Sigmoid colon (tissue), 7 donors: Measurements from ENCODE around the gene WDFY4. TPM values are rescaled to one million over a fixed set of nuclear protein-coding genes. Genes with fewer than 3 reads are reported as not detected.

Experiments used
- DNase-seq: peaks from one replicate; pipeline ENCODE4 v3.0.0-alpha.2; 2019
- H3K27ac ChIP-seq, 4 donors: fragments of 200-600 bp; sonication (generic); one replicate each; pipeline ENCODE4 v1.5.1; 2016 to 2019; ENCODE audit warnings: mild to moderate bottlenecking in 1 of 4
- H3K27me3 ChIP-seq, 3 donors: fragments of 200-600 bp; sonication (generic); one replicate each; pipeline ENCODE4 v1.5.1; 2019; ENCODE audit warnings: mild to moderate bottlenecking in 1 of 3
- H3K36me3 ChIP-seq, 4 donors: fragments of 200-600 bp; sonication (generic); one replicate each; pipeline ENCODE4 v1.5.1; 2016 to 2019
- H3K4me1 ChIP-seq, 4 donors: fragments of 200-600 bp; sonication (generic); one replicate each; pipeline ENCODE4 v1.5.1; 2017 to 2019
- H3K4me3 ChIP-seq, 4 donors: fragments of 200-600 bp; sonication (generic); one replicate each; pipeline ENCODE4 v1.5.1; 2017 to 2019; ENCODE audit warnings: mild to moderate bottlenecking in 2 of 4, moderate library complexity in 1 of 4
- H3K9me3 ChIP-seq, 4 donors: fragments of 200-600 bp in 3 of 4; sonication (generic) in 3 of 4; one replicate each; pipeline versions ENCODE4 v1.5.1 to v1.6.1; 2013 to 2019
- CTCF ChIP-seq, 4 experiments: fragments of 450-650 bp in 3 of 4; fragments of 200-600 bp in 1 of 4; IDR thresholded peaks; one replicate each; pipeline ENCODE4 v1.5.1; 2016 to 2019; ENCODE audit warnings: antibody characterized with exemption in 4 of 4, mild to moderate bottlenecking in 3 of 4, moderate library complexity in 2 of 4
- EP300 ChIP-seq, 4 donors: sonication (generic); formaldehyde crosslinking; IDR thresholded peaks; one replicate each; pipeline ENCODE4 v1.6.1; 2017; ENCODE audit warnings: antibody characterized with exemption in 4 of 4
- POLR2A ChIP-seq, 2 donors: fragments of 450-650 bp; IDR thresholded peaks; one replicate each; pipeline ENCODE4 v1.6.1; 2016; ENCODE audit warnings: antibody characterized with exemption in 2 of 2, mild to moderate bottlenecking in 2 of 2, moderate library complexity in 2 of 2
- POLR2AphosphoS5 ChIP-seq, 4 donors: sonication (generic); formaldehyde crosslinking; IDR thresholded peaks; one replicate each; pipeline ENCODE4 v1.6.1; 2017; ENCODE audit warnings: antibody characterized with exemption in 4 of 4
- WGBS, 2 donors: extraction: QIAGEN DNeasy Blood & Tissue Kit; methylation state at CpG; one replicate each; pipeline ENCODE4 v1.1.7; 2013; 5-methylcytosine and 5-hydroxymethylcytosine counted together
- intact Hi-C: fragments of 100-400 bp; cut with DNase I; formaldehyde crosslinking; loops from one replicate; pipeline ENCODE4 v1.15.1; 2023
- polyA plus RNA-seq, 3 donors: library from polyadenylated mRNA; stranded (reverse); fragments of 200-250 nt; gene quantifications; one replicate each; pipeline ENCODE4 v1.2.3, GENCODE V29; 2013
- total RNA-seq, 4 donors: library from RNA; depleted of rRNA; stranded (reverse); fragments of >200 nt; gene quantifications; one replicate each; pipeline ENCODE4 v1.1.0, GENCODE V29; 2016
- donor health status: healthy with polysubstance abuse.
- donor health status: Bipolar disorder and iron deficiency.
- donor health status: healthy.

WDFY4 gene
- total and polyA plus RNA-seq, 7 donors = 0.60 to 18.6 (median 2.5) TPM

- DNase-seq = no peak
- H3K36me3 ChIP-seq = no peaks in the 10 kb centered on the region
- H3K4me1 ChIP-seq = no peaks in the 10 kb centered on the region
- no peak within 1 kb of the TSS for H3K27ac ChIP-seq
- intact Hi-C loops = no loop called here
- H3K27me3 ChIP-seq = no peaks in the 10 kb centered on the region
- H3K4me3 ChIP-seq = no peak within 1 kb of the TSS
- H3K9me3 ChIP-seq = no peaks in the 10 kb centered on the region
- TF ChIP-seq POLR2AphosphoS5 (IDR thresholded peaks at IDR 0.05) (no peak), POLR2A (IDR thresholded peaks at IDR 0.05) (no peak), EP300 (IDR thresholded peaks at IDR 0.05) (no peak), CTCF (IDR thresholded peaks at IDR 0.05) (no peak)
- WGBS, 2 donors = 94% methylated on average over 2 of the region's 2 CpGs
These were observed 255.2 kb downstream of the WDFY4 start, which contains the start of gene LRRC18 for GRCh38 chr10:48939790-48940325. Gene LRRC18, minus strand, starts transcription at chr10:48939840. Its CDS starts 25,685 bp downstream, at chr10:48914155.

- Histone ChIP-seq H3K27ac (no peak overlapping the region), H3K36me3 (no peaks in the 10 kb centered on the region), H3K4me3 (no peak overlapping the region), H3K9me3 (no peaks in the 10 kb centered on the region), H3K27me3 (no peaks in the 10 kb centered on the region), H3K4me1 (no peaks in the 10 kb centered on the region)
- TF ChIP-seq EP300 (IDR thresholded peaks at IDR 0.05) = no peak
- TF ChIP-seq POLR2AphosphoS5 (IDR thresholded peaks at IDR 0.05) = no peak
- no peak for TF ChIP-seq POLR2A (IDR thresholded peaks at IDR 0.05)
- no peak for TF ChIP-seq CTCF (IDR thresholded peaks at IDR 0.05)
- 92 to 96% methylated on average over 5 of the region's 5 CpGs for WGBS, 2 donors
- intact Hi-C loops = no loop called here
- no peak for DNase-seq
These were observed 255.7 kb downstream of the WDFY4 start for GRCh38 chr10:48940372-48940771.

DNA sequence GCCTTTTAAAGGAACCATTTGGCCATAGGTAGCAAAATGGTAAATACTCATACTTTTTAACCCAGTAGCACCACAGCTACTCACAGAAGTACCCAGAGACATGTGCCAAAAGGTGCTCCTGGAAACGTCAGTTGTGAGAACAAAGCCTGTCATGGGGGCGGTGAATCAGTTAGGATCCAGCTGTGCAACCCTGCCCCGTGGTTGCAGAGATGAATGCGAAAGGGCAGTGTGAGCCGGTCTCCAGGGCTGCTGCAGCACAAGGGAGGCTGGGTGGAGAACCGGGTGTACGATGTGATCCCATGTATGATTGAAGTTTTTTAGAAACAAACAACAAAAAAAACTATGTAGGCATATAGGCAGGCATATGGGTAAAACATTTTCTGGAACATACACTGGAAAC lies 256.3 kb downstream of the WDFY4 start:
- WGBS, 2 donors = 86 to 87% methylated on average over 7 of the region's 7 CpGs
- intact Hi-C loops = no loop called here

GRCh38 chr10:48941427-48942075 lies 256.9 kb downstream of the WDFY4 start:
- no peaks in the 10 kb centered on the region for H3K4me1 ChIP-seq
- intact Hi-C loops = no loop called here
- no peaks in the 10 kb centered on the region for H3K36me3 ChIP-seq
- 92 to 93% methylated on average over 10 of the region's 10 CpGs for WGBS, 2 donors
- H3K9me3 ChIP-seq = no peaks in the 10 kb centered on the region
- no peak overlapping the region for H3K27ac ChIP-seq
- no peaks in the 10 kb centered on the region for H3K27me3 ChIP-seq
- TF ChIP-seq POLR2AphosphoS5 (IDR thresholded peaks at IDR 0.05) = no peak
- TF ChIP-seq CTCF (IDR thresholded peaks at IDR 0.05) = no peak
- TF ChIP-seq EP300 (IDR thresholded peaks at IDR 0.05) = no peak
- no peak for TF ChIP-seq POLR2A (IDR thresholded peaks at IDR 0.05)
- H3K4me3 ChIP-seq = no peak overlapping the region
- no peak for DNase-seq

More for the DNA sequence above, 256.3 kb downstream of the WDFY4 start:
- no peak overlapping the region for H3K4me3 ChIP-seq
- DNase-seq = no peak
- TF ChIP-seq EP300 (IDR thresholded peaks at IDR 0.05) = no peak
- no peak for TF ChIP-seq POLR2A (IDR thresholded peaks at IDR 0.05)
- no peak for TF ChIP-seq POLR2AphosphoS5 (IDR thresholded peaks at IDR 0.05)
- TF ChIP-seq CTCF (IDR thresholded peaks at IDR 0.05) = no peak
- no peaks in the 10 kb centered on the region for H3K9me3 ChIP-seq
- no peaks in the 10 kb centered on the region for H3K36me3 ChIP-seq
- no peaks in the 10 kb centered on the region for H3K27me3 ChIP-seq
- no peaks in the 10 kb centered on the region for H3K4me1 ChIP-seq
- no peak overlapping the region for H3K27ac ChIP-seq
